Mucosa of gallbladder (tissue), 1 donor: ENCODE results near the gene USP54. TPM values are rescaled to one million over a fixed set of nuclear protein-coding genes. Genes with fewer than 3 reads are reported as not detected.
A peak's percentile ranks its signal among the peaks of the same experiment; 100 is the strongest.
"Not testable (repeated sequence)": the region's sequence is repeated elsewhere in the genome, so short reads cannot be mapped to it uniquely, and the experiment has no call there.

Source experiments
- DNase-seq: peaks from one replicate; pipeline ENCODE4 v3.0.0-alpha.2; 2020; ENCODE audit warnings: low spot score
- total RNA-seq: library from RNA; stranded (reverse); gene quantifications from one replicate; pipeline ENCODE4 v1.2.1, GENCODE V29; 2021
- donor health status: DM: no; HTN: no; CAD: no.

Gene USP54
- total RNA-seq, 1 donor from 2014 or later, result 65.2 TPM

DNA sequence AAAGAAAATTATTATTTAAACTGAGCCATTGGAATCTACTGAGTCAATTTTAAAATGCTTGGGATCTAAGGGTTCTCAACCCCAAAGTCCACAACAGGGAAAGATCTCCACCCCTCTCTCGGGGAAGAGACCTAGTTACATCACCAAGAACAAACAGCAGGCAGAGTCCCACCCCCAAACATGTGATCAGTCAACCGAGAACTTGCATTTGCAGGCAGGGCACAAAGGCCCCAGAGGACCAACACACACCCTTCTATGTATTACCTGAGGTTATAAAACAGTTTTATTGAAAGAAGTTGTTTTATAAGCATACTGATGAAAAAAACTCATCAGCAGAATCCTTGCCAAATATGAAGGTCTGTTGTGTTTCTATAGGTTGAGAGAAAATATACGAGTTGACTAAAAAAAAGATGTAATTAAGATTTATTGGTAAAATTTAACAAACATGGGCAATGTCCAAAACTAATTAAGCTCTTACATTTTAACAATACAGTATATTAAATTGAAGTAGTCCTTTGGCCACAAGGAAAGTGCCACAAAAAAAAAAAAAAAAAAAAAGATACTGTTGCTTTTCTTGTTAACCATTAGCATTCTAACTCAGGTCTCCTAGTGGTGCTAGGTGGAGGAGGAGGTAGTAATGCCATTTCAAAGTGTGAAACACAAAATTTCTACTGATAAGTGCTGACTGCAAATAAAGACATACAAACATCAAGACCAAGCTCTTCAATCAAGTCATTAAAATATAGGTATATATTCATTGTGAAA lies 975 bp upstream of the USP54 start:
- DNase-seq, result peak; percentile 87

GRCh38 chr10:73589563-73590126 lies 1.5 kb downstream of the USP54 start:
- peak; percentile 64 for DNase-seq

DNA sequence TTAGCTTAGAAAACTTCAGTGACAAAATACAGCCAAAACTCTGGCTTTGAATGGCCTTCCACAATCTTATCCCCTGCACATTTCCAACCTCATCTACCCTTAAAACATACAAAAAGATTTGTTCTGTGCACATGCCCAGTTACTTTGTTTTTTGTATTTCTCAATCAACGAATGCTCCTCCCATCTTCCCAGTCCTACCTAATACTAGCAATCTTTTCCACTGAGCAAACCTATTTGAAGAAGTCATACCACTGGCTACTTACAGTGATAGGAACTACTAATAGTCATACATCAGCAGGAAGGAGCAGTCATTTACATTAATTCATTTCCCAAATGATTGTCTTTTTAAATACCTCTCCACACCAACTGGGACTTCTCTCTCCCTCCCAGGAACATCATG lies 2.5 kb downstream of the USP54 start:
- no peak for DNase-seq

- peak; percentile 60 for DNase-seq
Measured at GRCh38 chr10:73586583-73586984, 4.6 kb downstream of the USP54 start.

DNA sequence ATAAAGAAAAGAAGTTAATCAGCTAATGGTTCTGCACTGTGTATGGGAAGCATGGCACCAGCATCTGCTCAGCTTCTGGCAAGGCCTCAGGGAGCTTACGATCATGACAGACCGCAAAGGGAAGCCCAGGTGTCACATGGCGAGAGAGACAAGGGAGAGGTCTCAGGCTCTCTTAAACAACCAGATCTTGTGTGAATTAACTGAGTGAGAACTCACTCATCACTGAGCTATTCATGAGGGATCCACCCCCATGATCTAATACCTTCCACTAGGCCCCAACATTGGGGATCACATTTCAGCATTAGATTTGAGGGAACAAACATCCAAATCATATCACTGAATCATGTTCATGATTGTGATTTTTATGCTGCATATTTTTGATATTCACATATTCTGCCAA lies 5.8 kb downstream of the USP54 start:
- no peak for DNase-seq

- DNase-seq, result no peak
Measured at GRCh38 chr10:73584737-73585136, 6.4 kb downstream of the USP54 start.

DNA sequence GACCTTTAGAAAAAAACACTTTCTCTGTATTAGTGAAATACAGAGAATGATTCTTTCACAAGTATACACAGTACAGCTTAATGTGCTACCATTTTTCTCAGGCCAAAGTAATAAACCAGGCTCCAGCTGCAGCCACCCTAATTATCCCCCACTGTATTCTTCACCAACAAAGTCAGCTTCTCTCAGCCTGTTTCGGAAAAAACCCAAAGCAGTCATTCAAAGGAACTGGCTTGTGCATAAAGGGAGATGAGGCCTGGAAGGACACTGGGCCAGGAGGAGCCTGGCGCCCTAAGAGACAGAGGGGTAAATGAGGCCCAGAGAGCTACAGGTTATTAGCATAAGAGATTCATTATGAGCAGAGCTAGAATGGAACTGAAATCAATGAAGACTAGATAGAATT lies 9.2 kb downstream of the USP54 start:
- no peak for DNase-seq

GRCh38 chr10:73578927-73579326 lies 12.2 kb downstream of the USP54 start:
- not testable (repeated sequence) for DNase-seq

GRCh38 chr10:73577788-73578187 lies 13.4 kb downstream of the USP54 start:
- peak; percentile 63 for DNase-seq

DNA sequence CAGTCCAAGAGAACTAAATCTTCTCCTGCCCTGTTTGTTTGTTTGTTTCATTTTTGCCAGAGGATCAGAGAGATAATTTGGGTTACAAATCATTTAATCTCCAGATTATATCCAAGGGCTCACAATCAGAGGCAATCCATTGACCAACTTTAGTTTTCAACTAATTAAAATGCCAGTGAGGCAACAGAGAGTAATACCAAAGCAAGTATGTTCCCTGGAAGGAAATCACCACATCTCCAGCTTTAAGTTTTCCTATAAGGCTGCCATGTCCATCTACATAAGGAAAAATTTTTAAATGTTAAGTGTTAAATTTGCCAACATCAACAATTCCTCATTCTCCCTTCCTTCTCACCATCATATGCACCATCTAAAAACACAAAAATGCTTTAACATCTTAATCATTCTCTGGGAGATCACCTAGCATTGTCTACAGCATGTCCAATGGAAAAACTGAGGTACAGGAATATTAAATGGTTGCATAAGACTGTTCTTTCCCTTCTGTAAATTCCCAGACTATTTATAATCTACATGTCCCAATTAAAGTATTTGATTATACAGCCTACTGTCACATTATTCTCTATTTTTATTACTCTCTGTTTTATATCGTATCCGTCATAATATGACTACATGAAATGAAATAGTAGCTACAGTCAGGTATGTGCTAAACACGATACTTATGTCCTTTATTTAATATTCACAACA lies 14.1 kb downstream of the USP54 start:
- DNase-seq, result no peak

DNA sequence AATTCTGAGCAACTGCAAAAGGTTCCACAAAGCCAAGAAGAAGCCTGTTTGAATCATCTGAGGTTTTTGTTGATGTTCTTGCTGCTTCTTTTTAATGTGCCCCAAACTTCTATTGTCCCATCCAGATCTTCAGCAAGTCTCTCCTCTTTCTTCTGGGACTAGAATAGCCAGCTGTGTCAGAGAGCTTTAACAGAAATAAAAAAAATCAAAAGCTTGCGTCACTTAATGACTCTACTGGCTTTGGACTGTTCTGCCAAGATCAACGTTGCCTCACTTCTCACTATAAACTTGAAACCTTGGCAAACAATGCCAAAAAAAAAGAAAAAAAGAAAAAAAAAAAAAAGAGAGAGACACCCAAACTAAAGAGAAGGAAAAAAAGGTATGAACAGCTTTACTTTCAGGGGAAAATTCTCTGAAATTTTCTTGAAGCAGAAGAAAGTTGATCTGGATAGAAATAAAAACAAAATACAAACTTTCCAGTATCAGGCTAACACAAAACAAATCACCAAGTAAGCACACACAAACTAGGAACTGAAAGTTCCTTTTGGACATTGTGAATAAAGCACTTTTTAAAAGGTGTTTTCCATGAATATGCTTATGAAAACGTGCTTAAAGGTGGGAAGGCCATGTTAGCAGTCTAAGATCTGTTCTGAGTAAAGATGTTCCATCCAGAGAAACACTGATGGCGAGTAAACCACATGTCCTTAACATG lies 14.8 kb downstream of the USP54 start:
- DNase-seq, result peak; percentile 26

- not testable (repeated sequence) for DNase-seq
Measured at GRCh38 chr10:73567025-73567424, 24.1 kb downstream of the USP54 start.

GRCh38 chr10:73561192-73561591 lies 29.9 kb downstream of the USP54 start:
- DNase-seq, result no peak

DNA sequence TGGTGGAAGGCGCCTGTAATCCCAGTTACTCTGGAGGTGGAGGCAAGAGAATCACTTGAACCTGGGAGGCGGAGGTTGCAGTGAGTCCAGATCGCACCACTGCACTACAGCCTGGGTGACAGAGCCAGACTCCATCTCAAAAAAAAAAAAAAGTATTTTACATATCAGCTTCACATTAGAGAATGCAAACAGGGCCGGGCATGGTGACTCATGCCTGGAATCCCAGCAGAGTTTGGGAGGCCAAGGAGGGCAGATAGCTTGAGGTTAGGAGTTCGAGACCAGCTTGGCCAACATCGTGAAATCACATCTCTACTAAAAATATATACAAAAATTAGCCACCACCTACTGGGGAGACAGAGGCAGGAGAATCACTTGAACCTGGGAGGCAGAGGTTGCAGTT lies 31.6 kb downstream of the USP54 start:
- DNase-seq, result no peak

DNA sequence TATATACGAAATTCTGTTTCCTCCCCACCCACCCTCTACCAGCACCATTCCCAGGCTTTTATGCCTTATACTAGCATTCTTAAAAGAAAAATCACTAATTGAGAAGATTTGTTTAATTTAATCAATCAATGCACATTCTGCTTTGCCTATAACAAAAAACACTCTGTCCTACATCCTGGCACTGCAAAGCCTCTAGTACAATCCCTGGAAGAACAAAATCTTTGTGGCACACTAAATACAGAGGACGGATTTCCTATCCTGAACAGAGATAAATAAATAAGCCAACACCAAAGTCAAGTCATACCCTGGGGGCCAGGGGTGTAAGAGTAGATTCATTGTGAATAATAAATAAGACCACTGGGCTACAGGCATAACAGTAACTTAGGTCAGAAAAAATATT lies 34.3 kb downstream of the USP54 start:
- no peak for DNase-seq

DNA sequence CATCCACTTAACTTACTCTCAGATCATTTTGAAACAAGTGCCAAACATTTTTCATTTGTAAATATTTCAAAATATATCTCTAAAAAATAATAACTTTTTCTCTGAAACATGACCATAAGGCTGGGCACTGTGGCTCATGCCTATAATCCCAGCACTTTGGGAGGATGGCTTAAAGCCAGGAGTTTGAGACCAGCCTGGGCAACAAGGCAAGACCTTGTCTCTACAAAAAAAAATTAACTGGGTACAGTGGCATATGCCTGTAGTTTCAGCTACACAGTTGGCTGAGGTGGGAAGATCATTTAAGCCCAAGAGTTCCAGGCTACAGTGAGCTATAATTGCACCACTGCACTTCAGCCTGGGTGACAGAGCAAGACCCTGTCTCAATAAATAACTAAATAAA lies 36.4 kb downstream of the USP54 start:
- no peak for DNase-seq

- DNase-seq, result no peak
Measured at GRCh38 chr10:73553761-73554160, 37.4 kb downstream of the USP54 start.

GRCh38 chr10:73552819-73553715 lies 38.1 kb downstream of the USP54 start:
- DNase-seq, result no peak

DNA sequence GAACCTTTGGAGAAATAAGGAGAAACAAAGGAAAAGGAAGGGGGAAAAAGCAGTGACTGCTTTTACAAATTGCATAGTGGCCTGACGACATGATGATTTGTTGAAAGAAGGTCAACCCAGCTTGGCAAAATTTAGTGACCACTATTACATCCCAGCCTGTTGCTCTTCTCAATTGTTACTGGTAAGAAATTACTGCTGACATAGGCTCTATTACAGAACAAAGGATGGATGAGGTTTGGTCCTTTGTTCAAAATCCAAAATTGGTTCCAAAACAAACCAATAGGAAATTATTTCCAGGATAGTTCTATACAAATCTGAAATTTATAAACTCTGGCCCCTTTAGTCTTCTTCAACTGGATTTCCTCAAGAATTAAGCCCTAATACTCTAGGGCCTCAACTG lies 39.6 kb downstream of the USP54 start:
- no peak for DNase-seq

GRCh38 chr10:73545357-73545756 lies 45.8 kb downstream of the USP54 start:
- DNase-seq, result no peak

- no peak for DNase-seq
Measured at GRCh38 chr10:73537709-73538108, 53.4 kb downstream of the USP54 start.
